Mammary epithelial cell (primary cell): ENCODE results near the gene CHD8.

Source experiments
- EZH2 ChIP-seq: IDR thresholded peaks from 2 replicates; pipeline ENCODE4 v1.6.1; 2012; ENCODE audit warnings: low read length, inconsistent platforms, borderline replicate concordance
- TF ChIP-seq, protein P1 (sequence below), 2 donors: IDR thresholded peaks in 1 of 2; conservative IDR thresholded peaks in 1 of 2; 2 replicates each; pipeline ENCODE4 v1.5.1; 2011 to 2012; ENCODE audit warnings: inconsistent platforms in 2 of 2, low read length in 2 of 2, mild to moderate bottlenecking in 2 of 2, control low read depth in 1 of 2, low read depth in 1 of 2; ENCODE audit not compliant: insufficient read depth in 1 of 2; ENCODE audit errors: extremely low read depth in 1 of 2

DNA sequence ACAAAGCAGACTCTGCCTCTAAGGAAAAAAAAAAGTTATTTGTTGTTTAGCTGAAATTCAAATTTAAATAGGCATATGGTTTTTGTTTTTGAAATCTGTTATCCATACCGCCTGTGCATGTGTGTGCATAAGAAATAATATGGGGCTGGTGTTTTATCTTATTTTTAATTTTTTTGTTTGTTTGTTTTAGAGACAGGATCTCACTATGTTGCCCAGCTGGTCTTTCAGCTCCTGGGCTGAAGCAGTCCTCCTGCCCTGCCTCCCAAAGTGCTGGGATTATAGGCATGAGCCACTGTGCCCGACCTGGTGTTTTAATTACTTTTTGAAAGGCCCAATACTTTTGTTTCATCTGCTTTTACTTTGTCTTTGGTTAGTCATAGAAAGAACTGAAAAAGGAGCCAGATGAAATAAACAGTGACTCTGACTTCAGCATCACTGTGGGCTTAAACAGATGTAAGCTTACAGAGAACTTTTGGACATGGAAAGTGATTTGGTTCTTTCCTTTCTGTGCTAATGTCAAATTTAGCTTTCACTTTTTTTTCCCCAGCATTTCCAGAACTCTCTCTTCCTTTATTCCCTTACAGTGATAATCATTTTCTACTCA is 109.3 kb downstream of the CHD8 start:
- TF ChIP-seq, protein P1, sequence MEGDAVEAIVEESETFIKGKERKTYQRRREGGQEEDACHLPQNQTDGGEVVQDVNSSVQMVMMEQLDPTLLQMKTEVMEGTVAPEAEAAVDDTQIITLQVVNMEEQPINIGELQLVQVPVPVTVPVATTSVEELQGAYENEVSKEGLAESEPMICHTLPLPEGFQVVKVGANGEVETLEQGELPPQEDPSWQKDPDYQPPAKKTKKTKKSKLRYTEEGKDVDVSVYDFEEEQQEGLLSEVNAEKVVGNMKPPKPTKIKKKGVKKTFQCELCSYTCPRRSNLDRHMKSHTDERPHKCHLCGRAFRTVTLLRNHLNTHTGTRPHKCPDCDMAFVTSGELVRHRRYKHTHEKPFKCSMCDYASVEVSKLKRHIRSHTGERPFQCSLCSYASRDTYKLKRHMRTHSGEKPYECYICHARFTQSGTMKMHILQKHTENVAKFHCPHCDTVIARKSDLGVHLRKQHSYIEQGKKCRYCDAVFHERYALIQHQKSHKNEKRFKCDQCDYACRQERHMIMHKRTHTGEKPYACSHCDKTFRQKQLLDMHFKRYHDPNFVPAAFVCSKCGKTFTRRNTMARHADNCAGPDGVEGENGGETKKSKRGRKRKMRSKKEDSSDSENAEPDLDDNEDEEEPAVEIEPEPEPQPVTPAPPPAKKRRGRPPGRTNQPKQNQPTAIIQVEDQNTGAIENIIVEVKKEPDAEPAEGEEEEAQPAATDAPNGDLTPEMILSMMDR (conservative IDR thresholded peaks at IDR 0.05 in 1 of 2, IDR thresholded peaks at IDR 0.05 in 1 of 2; ENCODE audit: extremely low read depth in 1 of 2, insufficient read depth in 1 of 2, low read depth in 1 of 2, low read length in 2 of 2): no peak
- no peak for TF ChIP-seq EZH2
